AG04450 (cell line): ENCODE data around the gene MED8. TPM values are rescaled to one million over a fixed set of nuclear protein-coding genes. Genes with fewer than 3 reads are reported as not detected.

ENCODE experiments used
- CTCF ChIA-PET: fragments of 300-600, 350-600 bp; formaldehyde crosslinking; extraction: SDS; loops from one replicate; lab custom pipeline; 2022; ENCODE audit warnings: antibody characterized with exemption, inconsistent platforms; lab: Charles Lee
- POLR2A ChIA-PET: fragments of 350-600 bp; formaldehyde crosslinking; extraction: SDS; loops from one replicate; lab custom pipeline; 2021; ENCODE audit warnings: antibody characterized with exemption, inconsistent platforms; lab: Yijun Ruan, JAX
- DNase-seq: peaks from one replicate; pipeline ENCODE4 v3.0.0-alpha.2; 2011; ENCODE audit warnings: low read depth, low spot score
- H3K27ac ChIP-seq: one replicate; pipeline ENCODE4 v1.5.1; 2012; ENCODE audit warnings: low read depth, low read length, control low read depth
- H3K27me3 ChIP-seq: one replicate; pipeline ENCODE4 v1.6.0; 2012; ENCODE audit warnings: low read length; ENCODE audit not compliant: control insufficient read depth, insufficient read depth
- H3K4me3 ChIP-seq: 2 replicates; pipeline ENCODE4 v1.5.1; 2011; ENCODE audit warnings: mild to moderate bottlenecking, low read depth, low read length, control low read depth
- H3K9me3 ChIP-seq: 2 replicates; pipeline ENCODE4 v1.5.1; 2012; ENCODE audit warnings: low read length; ENCODE audit not compliant: control insufficient read depth, insufficient read depth
- polyA plus RNA-seq: library from polyadenylated mRNA; depleted of rRNA; stranded (reverse); fragments of >200 nt; gene quantifications from 2 replicates; pipeline ENCODE4 v1.2.3, GENCODE V29; 2011
- TF ChIP-seq, protein P1 (sequence below): IDR thresholded peaks from 2 replicates; pipeline ENCODE4 v1.5.1; 2011; ENCODE audit warnings: low read depth, low read length, control low read depth, inconsistent platforms

Gene MED8
- polyA plus RNA-seq, 1 experiment, result 59.3 TPM

DNA sequence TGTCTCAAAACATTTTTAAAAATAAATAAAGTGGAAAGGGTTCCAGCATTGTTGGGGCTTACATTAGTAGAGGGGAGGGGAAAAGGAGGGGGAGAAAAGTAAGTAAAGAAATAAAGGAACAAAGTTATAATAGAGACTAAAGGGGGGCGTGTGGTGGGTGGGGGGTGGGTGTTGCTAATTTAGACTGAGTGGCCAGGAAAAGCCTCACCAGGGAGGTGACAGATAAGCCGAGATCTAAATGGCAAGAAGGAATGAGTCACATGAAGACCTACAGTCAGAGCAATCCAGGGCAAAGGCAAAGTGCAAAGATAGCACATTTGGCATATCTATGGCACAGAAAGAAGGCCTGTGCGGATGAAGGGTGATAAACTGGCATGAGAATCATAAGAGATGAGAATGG, 44.5 kb downstream of the MED8 start:
- no peaks in the 10 kb centered on the region; the same call in 1 of the 2 replicates for H3K9me3 ChIP-seq
- DNase-seq, result no peak
- POLR2A ChIA-PET, result no interaction called here
- no peak overlapping the region for H3K27ac ChIP-seq
- peaks cover 19% of the 10 kb centered on the region for H3K27me3 ChIP-seq
- CTCF ChIA-PET, result no interaction called here
- TF ChIP-seq, protein P1, sequence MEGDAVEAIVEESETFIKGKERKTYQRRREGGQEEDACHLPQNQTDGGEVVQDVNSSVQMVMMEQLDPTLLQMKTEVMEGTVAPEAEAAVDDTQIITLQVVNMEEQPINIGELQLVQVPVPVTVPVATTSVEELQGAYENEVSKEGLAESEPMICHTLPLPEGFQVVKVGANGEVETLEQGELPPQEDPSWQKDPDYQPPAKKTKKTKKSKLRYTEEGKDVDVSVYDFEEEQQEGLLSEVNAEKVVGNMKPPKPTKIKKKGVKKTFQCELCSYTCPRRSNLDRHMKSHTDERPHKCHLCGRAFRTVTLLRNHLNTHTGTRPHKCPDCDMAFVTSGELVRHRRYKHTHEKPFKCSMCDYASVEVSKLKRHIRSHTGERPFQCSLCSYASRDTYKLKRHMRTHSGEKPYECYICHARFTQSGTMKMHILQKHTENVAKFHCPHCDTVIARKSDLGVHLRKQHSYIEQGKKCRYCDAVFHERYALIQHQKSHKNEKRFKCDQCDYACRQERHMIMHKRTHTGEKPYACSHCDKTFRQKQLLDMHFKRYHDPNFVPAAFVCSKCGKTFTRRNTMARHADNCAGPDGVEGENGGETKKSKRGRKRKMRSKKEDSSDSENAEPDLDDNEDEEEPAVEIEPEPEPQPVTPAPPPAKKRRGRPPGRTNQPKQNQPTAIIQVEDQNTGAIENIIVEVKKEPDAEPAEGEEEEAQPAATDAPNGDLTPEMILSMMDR, result no peak
- H3K4me3 ChIP-seq, result no peak overlapping the region

DNA sequence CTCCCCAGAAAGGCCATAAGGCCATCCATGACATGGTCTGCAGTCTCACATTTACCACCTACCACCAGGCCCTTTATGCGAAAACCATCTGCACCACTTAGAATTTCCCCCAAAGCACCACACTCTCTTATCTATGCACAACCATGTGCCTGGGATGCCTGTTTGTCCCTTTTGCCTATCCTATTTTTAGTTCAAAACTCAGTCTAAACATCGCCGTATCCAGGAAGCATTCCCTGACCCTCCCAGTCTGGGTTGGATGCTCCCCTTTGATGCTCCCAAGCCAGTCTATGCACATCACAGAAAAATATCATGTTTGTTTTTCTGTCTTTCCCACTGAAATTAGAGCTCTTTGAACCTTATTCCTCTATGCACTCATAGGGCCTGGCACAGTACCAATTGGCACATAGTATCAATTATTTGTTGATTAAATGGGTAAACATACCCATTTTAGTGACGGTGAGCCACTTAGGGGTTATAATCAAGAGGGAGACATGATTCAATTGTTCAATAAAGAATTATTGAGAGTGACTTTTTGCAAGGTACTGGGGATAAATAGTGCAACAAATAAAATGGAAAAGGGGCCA, 45.2 kb downstream of the MED8 start:
- Histone ChIP-seq H3K27me3 (peaks cover 26% of the 10 kb centered on the region), H3K9me3 (no peaks in the 10 kb centered on the region; the same call in 1 of the 2 replicates), H3K4me3 (no peak overlapping the region), H3K27ac (no peak overlapping the region)
- ChIA-PET CTCF (no interaction called here), POLR2A (no interaction called here)
- TF ChIP-seq, protein P1, result no peak
- no peak for DNase-seq

DNA sequence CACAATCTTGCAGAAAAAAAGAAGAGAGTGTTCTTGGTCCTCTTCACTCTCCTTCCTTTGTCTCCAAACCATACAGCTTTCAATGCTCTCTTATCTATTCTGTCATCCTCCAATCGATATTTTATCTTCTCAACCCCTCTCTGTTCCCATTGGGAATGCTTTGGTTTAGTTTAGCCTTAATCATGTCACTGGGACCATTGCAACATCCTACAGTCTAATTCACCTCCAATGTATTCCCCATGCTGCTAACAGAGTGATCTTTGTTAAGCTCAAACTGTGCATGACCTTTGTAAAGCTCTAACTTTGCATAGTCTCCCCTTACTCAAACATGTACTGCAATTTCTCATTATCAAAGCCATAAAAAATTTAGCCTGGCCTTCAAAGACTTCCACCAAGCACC, 49.0 kb downstream of the MED8 start:
- Histone ChIP-seq H3K9me3 (no peaks in the 10 kb centered on the region), H3K4me3 (no peak overlapping the region), H3K27me3 (peaks cover 33% of the 10 kb centered on the region), H3K27ac (no peak overlapping the region)
- TF ChIP-seq, protein P1, result no peak
- no peak for DNase-seq
- ChIA-PET POLR2A (interaction anchor here (1.6 kb wide), 1 partner anchor 18 kb away, joined by 5 read pairs; the partner anchor contains the start of gene CDC20), CTCF (no interaction called here)

DNA sequence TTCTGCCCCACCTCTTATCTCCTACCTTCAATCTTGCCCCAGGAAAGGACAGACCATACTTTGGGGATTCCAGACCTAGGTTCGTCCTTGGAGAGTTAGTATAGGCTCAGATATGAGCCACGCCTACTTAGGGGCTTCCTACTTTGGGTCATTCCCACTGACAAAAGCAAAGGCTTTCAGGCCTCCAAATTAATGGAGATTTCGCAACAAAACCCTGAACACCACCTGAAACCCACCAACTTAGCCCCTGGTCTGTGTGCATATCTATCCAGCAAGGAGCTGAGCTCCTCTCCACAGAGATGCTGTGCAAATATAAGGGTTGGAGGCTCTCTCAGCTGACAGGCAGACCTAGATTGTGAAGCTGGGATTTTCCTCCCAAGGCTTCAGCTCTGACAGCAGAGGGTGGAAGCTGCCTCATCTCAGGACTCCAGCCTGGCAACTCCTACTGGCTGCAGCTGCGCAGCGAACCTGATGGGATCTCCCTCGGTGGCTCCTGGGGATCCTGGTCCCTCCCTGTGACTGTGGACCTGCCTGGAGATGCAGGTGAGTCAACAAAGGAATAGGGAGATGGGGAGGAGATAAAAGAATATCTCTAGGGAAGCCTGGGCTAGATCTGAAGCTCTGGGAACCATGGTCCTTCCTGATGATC, 49.9 kb downstream of the MED8 start:
- ChIA-PET POLR2A (interaction anchor here (1.6 kb wide), 1 partner anchor 19 kb away, joined by 5 read pairs; the partner anchor contains the start of gene CDC20), CTCF (no interaction called here)
- Histone ChIP-seq H3K27me3 (peaks cover 33% of the 10 kb centered on the region), H3K4me3 (no peak overlapping the region), H3K27ac (no peak overlapping the region), H3K9me3 (no peaks in the 10 kb centered on the region)
- TF ChIP-seq, protein P1, result no peak
- no peak for DNase-seq

DNA sequence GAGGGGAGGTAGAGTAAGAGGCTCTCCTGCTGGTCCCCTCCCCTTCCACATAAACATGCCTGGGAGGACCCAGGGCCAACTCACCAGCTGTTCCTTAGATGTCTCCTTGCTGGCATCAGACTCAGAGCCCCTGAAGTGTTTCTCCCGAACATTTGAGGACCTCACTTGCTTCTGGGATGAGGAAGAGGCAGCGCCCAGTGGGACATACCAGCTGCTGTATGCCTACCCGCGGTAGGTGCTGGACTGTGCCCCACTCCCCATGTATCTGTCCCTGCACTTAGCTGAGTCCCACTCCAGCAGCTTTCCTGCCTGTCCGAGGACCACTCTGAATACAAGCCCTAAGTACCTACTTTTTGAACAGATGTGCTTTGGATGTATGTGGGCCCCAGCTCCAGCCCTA, 51.6 kb downstream of the MED8 start:
- peaks cover 33% of the 10 kb centered on the region for H3K27me3 ChIP-seq
- CTCF ChIA-PET, result no interaction called here
- DNase-seq, result no peak

More for the DNA sequence above, 51.6 kb downstream of the MED8 start:
- POLR2A ChIA-PET, result no interaction called here
- H3K4me3 ChIP-seq, result no peak overlapping the region
- TF ChIP-seq, protein P1, result no peak
- no peaks in the 10 kb centered on the region for H3K9me3 ChIP-seq
- H3K27ac ChIP-seq, result no peak overlapping the region
